Thymus (tissue), 11 donors: ENCODE measurements around the gene SPATA21. TPM values are rescaled to one million over a fixed set of nuclear protein-coding genes. Genes with fewer than 3 reads are reported as not detected.

Source experiments
- DNase-seq, 9 donors: peaks; one replicate each; pipeline ENCODE4 v3.0.0-alpha.2; 2013; ENCODE audit warnings: low spot score in 9 of 9, low read depth in 6 of 9, missing footprints in 1 of 9
- H3K27ac ChIP-seq, 2 donors: one replicate each; pipeline ENCODE4 v1.5.1; 2013; ENCODE audit warnings: control low read depth in 1 of 2, low read depth in 1 of 2, low read length in 1 of 2, mild to moderate bottlenecking in 1 of 2, moderate library complexity in 1 of 2
- H3K27me3 ChIP-seq, 2 donors: one replicate each; pipeline ENCODE4 v1.5.1; 2013; ENCODE audit warnings: low read length in 1 of 2; ENCODE audit not compliant: control insufficient read depth in 2 of 2, insufficient read depth in 1 of 2
- H3K36me3 ChIP-seq, 2 donors: one replicate each; pipeline ENCODE4 v1.5.1; 2013; ENCODE audit warnings: low read length in 1 of 2, mild to moderate bottlenecking in 1 of 2, moderate library complexity in 1 of 2; ENCODE audit not compliant: control insufficient read depth in 2 of 2, insufficient read depth in 2 of 2
- H3K4me1 ChIP-seq, 2 donors: one replicate each; pipeline ENCODE4 v1.5.1; 2013; ENCODE audit warnings: low read length in 2 of 2; ENCODE audit not compliant: control insufficient read depth in 2 of 2, insufficient read depth in 2 of 2
- H3K4me3 ChIP-seq, 2 donors: one replicate each; pipeline ENCODE4 v1.5.1; 2013; ENCODE audit warnings: low read length in 2 of 2, control low read depth in 1 of 2, mild to moderate bottlenecking in 1 of 2
- H3K9me3 ChIP-seq, 2 donors: one replicate each; pipeline ENCODE4 v1.5.1; 2013; ENCODE audit warnings: low read length in 1 of 2, mild to moderate bottlenecking in 1 of 2; ENCODE audit not compliant: control insufficient read depth in 2 of 2, insufficient read depth in 1 of 2
- WGBS: extraction: QIAGEN DNeasy Blood & Tissue Kit; methylation state at CpG from one replicate; pipeline ENCODE4 v1.1.7; 2013; 5-methylcytosine and 5-hydroxymethylcytosine counted together
- polyA plus RNA-seq: library from polyadenylated mRNA; stranded (reverse); fragments of 200-250 nt; gene quantifications from one replicate; pipeline ENCODE4 v1.2.3, GENCODE V29; 2013
- total RNA-seq: library from RNA; stranded (reverse); fragments of 120-200 nt; gene quantifications from one replicate; pipeline ENCODE4 v1.2.4, GENCODE V29; 2013
- donor health status: healthy.

SPATA21 gene
- total and polyA plus RNA-seq, 2 donors: 0.25 TPM; not detected in 1

- WGBS: 96% methylated on average over 13 of the region's 13 CpGs
- H3K4me3 ChIP-seq: no peak overlapping the region
- peaks cover 0 to 15% of the 10 kb centered on the region in 2 donors for H3K4me1 ChIP-seq
- no peak for DNase-seq
- H3K27ac ChIP-seq: no peak overlapping the region
- H3K27me3 ChIP-seq: no peaks in the 10 kb centered on the region
- H3K36me3 ChIP-seq: peaks cover 58 to 68% of the 10 kb centered on the region in 2 donors
- no peaks in the 10 kb centered on the region for H3K9me3 ChIP-seq
These were observed 42.2 kb downstream of the SPATA21 start for GRCh38 chr1:16394977-16395376.

GRCh38 chr1:16393570-16394521, 43.4 kb downstream of the SPATA21 start:
- DNase-seq: no peak
- Histone ChIP-seq H3K27me3 (no peaks in the 10 kb centered on the region), H3K27ac (no peak overlapping the region), H3K9me3 (no peaks in the 10 kb centered on the region), H3K4me1 (peaks cover 0 to 15% of the 10 kb centered on the region in 2 donors), H3K36me3 (peaks cover 58 to 59% of the 10 kb centered on the region in 2 donors), H3K4me3 (no peak overlapping the region)
- 98% methylated on average over 10 of the region's 10 CpGs for WGBS

- no peak for DNase-seq
- H3K4me3 ChIP-seq: no peak overlapping the region
- 97% methylated on average over 21 of the region's 21 CpGs for WGBS
- peaks cover 0 to 15% of the 10 kb centered on the region in 2 donors for H3K4me1 ChIP-seq
- peaks cover 50 to 54% of the 10 kb centered on the region in 2 donors for H3K36me3 ChIP-seq
- H3K27ac ChIP-seq: no peak overlapping the region
- H3K9me3 ChIP-seq: no peaks in the 10 kb centered on the region
- no peaks in the 10 kb centered on the region for H3K27me3 ChIP-seq
These were observed 44.3 kb downstream of the SPATA21 start for GRCh38 chr1:16392740-16393569.

GRCh38 chr1:16391411-16391810, 45.8 kb downstream of the SPATA21 start:
- WGBS: 75% methylated on average over 3 of the region's 3 CpGs
- Histone ChIP-seq H3K36me3 (peaks cover 37 to 39% of the 10 kb centered on the region in 2 donors), H3K9me3 (no peaks in the 10 kb centered on the region), H3K27me3 (no peaks in the 10 kb centered on the region), H3K4me3 (no peak overlapping the region), H3K27ac (no peak overlapping the region), H3K4me1 (peaks cover 9 to 24% of the 10 kb centered on the region in 2 donors)
- no peak for DNase-seq

- H3K4me3 ChIP-seq: peak overlapping the region in 1 of 2 donors; percentile 6
- no peaks in the 10 kb centered on the region for H3K27me3 ChIP-seq
- H3K36me3 ChIP-seq: peaks cover 5 to 22% of the 10 kb centered on the region in 2 donors
- H3K27ac ChIP-seq: peak overlapping the region; percentile 53 to 78
- DNase-seq: peak in 1 of 9 donors; percentile 36
- no peaks in the 10 kb centered on the region for H3K9me3 ChIP-seq
- H3K4me1 ChIP-seq: peaks cover 22 to 23% of the 10 kb centered on the region in 2 donors
- 61% methylated on average over 14 of the region's 14 CpGs for WGBS
These were observed 49.7 kb downstream of the SPATA21 start for GRCh38 chr1:16387201-16388188.

GRCh38 chr1:16386454-16387113, 50.6 kb downstream of the SPATA21 start:
- Histone ChIP-seq H3K27ac (peak overlapping the region in 1 of 2 donors; percentile 46), H3K9me3 (no peaks in the 10 kb centered on the region), H3K4me3 (no peak overlapping the region), H3K27me3 (no peaks in the 10 kb centered on the region), H3K4me1 (peaks cover 22% of the 10 kb centered on the region in 2 donors), H3K36me3 (peaks cover 3 to 23% of the 10 kb centered on the region in 2 donors)
- DNase-seq: no peak
- 62% methylated on average over 5 of the region's 5 CpGs for WGBS

GRCh38 chr1:16385659-16386453, 51.4 kb downstream of the SPATA21 start:
- Histone ChIP-seq H3K27ac (peak overlapping the region in 1 of 2 donors; percentile 46), H3K4me1 (peaks cover 22% of the 10 kb centered on the region in 2 donors), H3K4me3 (no peak overlapping the region), H3K36me3 (peaks cover 3 to 23% of the 10 kb centered on the region in 2 donors), H3K27me3 (no peaks in the 10 kb centered on the region), H3K9me3 (no peaks in the 10 kb centered on the region)
- WGBS: 90% methylated on average over 9 of the region's 9 CpGs
- no peak for DNase-seq
